Measurements from ENCODE around the gene GPC1. TPM values are rescaled to one million over a fixed set of nuclear protein-coding genes. Genes with fewer than 3 reads are reported as not detected.
"Not testable (repeated sequence)": the region's sequence is repeated elsewhere in the genome, so short reads cannot be mapped to it uniquely, and the experiment has no call there.

GPC1 gene, protein sequence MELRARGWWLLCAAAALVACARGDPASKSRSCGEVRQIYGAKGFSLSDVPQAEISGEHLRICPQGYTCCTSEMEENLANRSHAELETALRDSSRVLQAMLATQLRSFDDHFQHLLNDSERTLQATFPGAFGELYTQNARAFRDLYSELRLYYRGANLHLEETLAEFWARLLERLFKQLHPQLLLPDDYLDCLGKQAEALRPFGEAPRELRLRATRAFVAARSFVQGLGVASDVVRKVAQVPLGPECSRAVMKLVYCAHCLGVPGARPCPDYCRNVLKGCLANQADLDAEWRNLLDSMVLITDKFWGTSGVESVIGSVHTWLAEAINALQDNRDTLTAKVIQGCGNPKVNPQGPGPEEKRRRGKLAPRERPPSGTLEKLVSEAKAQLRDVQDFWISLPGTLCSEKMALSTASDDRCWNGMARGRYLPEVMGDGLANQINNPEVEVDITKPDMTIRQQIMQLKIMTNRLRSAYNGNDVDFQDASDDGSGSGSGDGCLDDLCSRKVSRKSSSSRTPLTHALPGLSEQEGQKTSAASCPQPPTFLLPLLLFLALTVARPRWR
- 86.1 to 89.7 TPM (median 88.0 TPM) in 3 replicates for total RNA-seq

- H3K27me3 Mint-ChIP-seq (ENCODE audit: low read depth) = peaks cover 26% of the 10 kb centered on the region
- TF ChIP-seq, protein P1, sequence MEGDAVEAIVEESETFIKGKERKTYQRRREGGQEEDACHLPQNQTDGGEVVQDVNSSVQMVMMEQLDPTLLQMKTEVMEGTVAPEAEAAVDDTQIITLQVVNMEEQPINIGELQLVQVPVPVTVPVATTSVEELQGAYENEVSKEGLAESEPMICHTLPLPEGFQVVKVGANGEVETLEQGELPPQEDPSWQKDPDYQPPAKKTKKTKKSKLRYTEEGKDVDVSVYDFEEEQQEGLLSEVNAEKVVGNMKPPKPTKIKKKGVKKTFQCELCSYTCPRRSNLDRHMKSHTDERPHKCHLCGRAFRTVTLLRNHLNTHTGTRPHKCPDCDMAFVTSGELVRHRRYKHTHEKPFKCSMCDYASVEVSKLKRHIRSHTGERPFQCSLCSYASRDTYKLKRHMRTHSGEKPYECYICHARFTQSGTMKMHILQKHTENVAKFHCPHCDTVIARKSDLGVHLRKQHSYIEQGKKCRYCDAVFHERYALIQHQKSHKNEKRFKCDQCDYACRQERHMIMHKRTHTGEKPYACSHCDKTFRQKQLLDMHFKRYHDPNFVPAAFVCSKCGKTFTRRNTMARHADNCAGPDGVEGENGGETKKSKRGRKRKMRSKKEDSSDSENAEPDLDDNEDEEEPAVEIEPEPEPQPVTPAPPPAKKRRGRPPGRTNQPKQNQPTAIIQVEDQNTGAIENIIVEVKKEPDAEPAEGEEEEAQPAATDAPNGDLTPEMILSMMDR (IDR thresholded peaks at IDR 0.05; ENCODE audit: unreplicated experiment) = no peak
- H3K27ac Mint-ChIP-seq = peak within 1 kb of the TSS; percentile 59
- peaks cover 18% of the 10 kb centered on the region for H3K4me1 Mint-ChIP-seq
- H3K36me3 Mint-ChIP-seq = no peaks in the 10 kb centered on the region
- peak in 1 of 2 experiments; percentile 73 for DNase-seq (ENCODE audit: low spot score in 2 of 2, unreplicated experiment in 2 of 2)
- H3K4me3 Mint-ChIP-seq = peak within 1 kb of the TSS; percentile 73
- no peaks in the 10 kb centered on the region for H3K9me3 Mint-ChIP-seq
These were observed at the start of gene GPC1 for GRCh38 chr2:240435457-240435947. Gene GPC1 (plus strand): TSS chr2:240435663. CDS start chr2:240435919, 256 bp downstream.

- no peaks in the 10 kb centered on the region for H3K9me3 Mint-ChIP-seq
These were observed 49.1 kb upstream of the GPC1 start for GRCh38 chr2:240386326-240386725.

DNA sequence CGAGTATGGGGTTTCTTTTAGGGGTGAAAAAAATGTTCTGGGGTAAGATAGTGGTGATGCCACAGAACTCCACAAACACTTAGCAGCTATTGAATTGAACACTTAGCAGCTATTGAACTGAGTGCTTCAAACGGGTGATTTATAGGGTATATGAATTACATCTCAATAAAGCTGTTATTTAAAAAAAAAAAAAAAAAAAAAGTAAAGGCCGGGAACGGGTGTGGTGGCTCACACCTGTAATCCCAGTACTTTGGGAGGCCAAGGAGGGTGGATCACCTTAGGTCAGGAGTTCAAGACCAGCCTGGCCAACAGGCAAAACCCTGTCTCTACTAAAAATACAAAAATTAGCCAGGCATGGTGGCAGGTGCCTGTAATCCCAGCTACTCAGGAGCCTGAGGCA is 48.7 kb upstream of the GPC1 start:
- not testable (repeated sequence) for H3K27ac Mint-ChIP-seq; H3K4me1 Mint-ChIP-seq; H3K9me3 Mint-ChIP-seq; H3K36me3 Mint-ChIP-seq; DNase-seq (ENCODE audit: low spot score in 2 of 2, unreplicated experiment in 2 of 2); H3K4me3 Mint-ChIP-seq; H3K27me3 Mint-ChIP-seq (ENCODE audit: low read depth)

More at GRCh38 chr2:240386326-240386725, 49.1 kb upstream of the GPC1 start:
- Mint-ChIP-seq H3K4me1 (no peaks in the 10 kb centered on the region), H3K27ac (no peak overlapping the region), H3K27me3 (ENCODE audit: low read depth) (peaks cover 6% of the 10 kb centered on the region), H3K4me3 (no peak overlapping the region), H3K36me3 (no peaks in the 10 kb centered on the region)
- TF ChIP-seq, protein P1 (IDR thresholded peaks at IDR 0.05; ENCODE audit: unreplicated experiment) = no peak
- DNase-seq (ENCODE audit: low spot score in 2 of 2, unreplicated experiment in 2 of 2) = no peak

- Mint-ChIP-seq H3K4me3 (no peak overlapping the region), H3K36me3 (no peaks in the 10 kb centered on the region), H3K4me1 (no peaks in the 10 kb centered on the region), H3K27me3 (ENCODE audit: low read depth) (peaks cover 6% of the 10 kb centered on the region), H3K27ac (no peak overlapping the region), H3K9me3 (no peaks in the 10 kb centered on the region)
- DNase-seq (ENCODE audit: low spot score in 2 of 2, unreplicated experiment in 2 of 2) = no peak
- TF ChIP-seq, protein P1 (IDR thresholded peaks at IDR 0.05; ENCODE audit: unreplicated experiment) = no peak
These were observed 48.2 kb upstream of the GPC1 start for GRCh38 chr2:240387325-240387668.

GRCh38 chr2:240387669-240388358 is 47.6 kb upstream of the GPC1 start:
- Mint-ChIP-seq H3K4me1 (peaks cover 3% of the 10 kb centered on the region), H3K9me3 (no peaks in the 10 kb centered on the region)

More at GRCh38 chr2:240387669-240388358, 47.6 kb upstream of the GPC1 start:
- Mint-ChIP-seq H3K27ac (no peak overlapping the region), H3K36me3 (no peaks in the 10 kb centered on the region), H3K27me3 (ENCODE audit: low read depth) (peaks cover 4% of the 10 kb centered on the region), H3K4me3 (no peak overlapping the region)
- TF ChIP-seq, protein P1 (IDR thresholded peaks at IDR 0.05; ENCODE audit: unreplicated experiment) = no peak
- DNase-seq (ENCODE audit: low spot score in 2 of 2, unreplicated experiment in 2 of 2) = no peak

Measured in mesothelial cell of epicardium (in vitro differentiated cells).